PC-3 (cell line): ENCODE results near the gene KCNB1. TPM values are rescaled to one million over a fixed set of nuclear protein-coding genes. Genes with fewer than 3 reads are reported as not detected.

Source experiments
- ATAC-seq: fragments of 200-7000 bp; cut with Tn5 transposase; 2 replicates; pipeline ENCODE4 v1.9.1; 2020; ENCODE audit warnings: mild to moderate bottlenecking, moderate library complexity
- BruUV-seq: library from RNA; stranded (reverse); fragments of 400-500 nt; replicated peaks from 2 replicates; lab custom pipeline; 2021; lab: Mats Ljungman, UMichigan
- CTCF ChIA-PET: fragments of 300-600 bp; sonication (Branson Sonifier 250); formaldehyde crosslinking; loops from one replicate; lab custom pipeline; 2022; ENCODE audit warnings: antibody characterized with exemption; lab: Charles Lee
- POLR2A ChIA-PET: fragments of 300-600 bp; sonication (Branson Sonifier 250); formaldehyde crosslinking; loops from one replicate; lab custom pipeline; 2022; ENCODE audit warnings: antibody characterized with exemption; ENCODE audit not compliant: unreplicated experiment; lab: Charles Lee
- DNase-seq: peaks from one replicate; pipeline ENCODE4 v3.0.0-alpha.2; 2015
- H2AFZ ChIP-seq: fragments of 300-600 bp; sonication (generic); 2 replicates; pipeline ENCODE4 v1.6.0; 2016; ENCODE audit warnings: antibody characterized with exemption, low read length
- H3F3A ChIP-seq: fragments of 300-600 bp; sonication (generic); one replicate; pipeline ENCODE4 v1.6.0; 2017; ENCODE audit warnings: antibody characterized with exemption, low read length, control low read depth, mild to moderate bottlenecking; ENCODE audit not compliant: unreplicated experiment
- H3K27ac ChIP-seq: fragments of 300-600 bp; sonication (generic); 2 replicates; pipeline ENCODE4 v1.5.1; 2016; ENCODE audit warnings: mild to moderate bottlenecking, low read length
- H3K27me3 ChIP-seq: fragments of 300-600 bp; sonication (generic); 2 replicates; pipeline ENCODE4 v1.6.1; 2016; ENCODE audit warnings: low read length, mixed read lengths
- H3K36me3 ChIP-seq: fragments of 300-600 bp; sonication (generic); 2 replicates; pipeline ENCODE4 v1.6.1; 2016; ENCODE audit warnings: low read depth, mixed run types, low read length, mixed read lengths
- H3K4me1 ChIP-seq: fragments of 300-600 bp; sonication (generic); 2 replicates; pipeline ENCODE4 v1.5.1; 2016; ENCODE audit warnings: low read length; ENCODE audit not compliant: insufficient read depth
- H3K4me2 ChIP-seq: fragments of 300-600 bp; sonication (generic); 2 replicates; pipeline ENCODE4 v1.6.0; 2016; ENCODE audit warnings: low read length
- H3K4me3 ChIP-seq: fragments of 300-600 bp; sonication (generic); 2 replicates; pipeline ENCODE4 v1.5.1; 2016; ENCODE audit warnings: mild to moderate bottlenecking, low read length, mixed read lengths
- H3K79me2 ChIP-seq: fragments of 300-600 bp; sonication (generic); 2 replicates; pipeline ENCODE4 v1.6.1; 2017; ENCODE audit warnings: low read length, mixed read lengths
- H3K9ac ChIP-seq: fragments of 300-600 bp; sonication (generic); 2 replicates; pipeline ENCODE4 v1.6.0; 2016; ENCODE audit warnings: mild to moderate bottlenecking, low read length
- H3K9me2 ChIP-seq: fragments of 300-600 bp; sonication (generic); replicated peaks from 2 replicates; pipeline ENCODE4 v1.6.1; 2016; ENCODE audit warnings: mixed run types, low read length, mixed read lengths
- H3K9me3 ChIP-seq: fragments of 300-600 bp; sonication (generic); 2 replicates; pipeline ENCODE4 v1.6.1; 2016; ENCODE audit warnings: low read length, mixed read lengths
- H4K20me1 ChIP-seq: fragments of 300-600 bp; sonication (generic); 2 replicates; pipeline ENCODE4 v1.6.1; 2016; ENCODE audit warnings: low read length, mixed read lengths
- CTCF ChIP-seq: fragments of 300-600 bp; sonication (generic); conservative IDR thresholded peaks from 2 replicates; pipeline ENCODE4 v1.5.1; 2017; ENCODE audit warnings: antibody characterized with exemption, low read depth, mild to moderate bottlenecking, low read length
- EZH2 ChIP-seq: fragments of 300-600 bp; sonication (generic); IDR thresholded peaks from one replicate; pipeline ENCODE4 v1.6.1; 2017; ENCODE audit warnings: antibody characterized with exemption, mild to moderate bottlenecking, low read length; ENCODE audit not compliant: unreplicated experiment
- EZH2phosphoT487 ChIP-seq: fragments of 300-600 bp; sonication (generic); IDR thresholded peaks from 2 replicates; pipeline ENCODE4 v1.6.1; 2018; ENCODE audit warnings: mild to moderate bottlenecking, antibody characterized with exemption, low read length, borderline replicate concordance
- intact Hi-C: fragments of 100-400 bp; cut with micrococcal nuclease; formaldehyde crosslinking; loops from 2 replicates; pipeline ENCODE4 v1.9.0; 2023
- total RNA-seq: library from RNA; depleted of rRNA; stranded (reverse); fragments of >200 nt; gene quantifications from 2 replicates; pipeline ENCODE4 v1.2.3, GENCODE V29; 2014

KCNB1 gene
- total RNA-seq, 1 experiment from 2014 or later: 0.04 TPM

DNA sequence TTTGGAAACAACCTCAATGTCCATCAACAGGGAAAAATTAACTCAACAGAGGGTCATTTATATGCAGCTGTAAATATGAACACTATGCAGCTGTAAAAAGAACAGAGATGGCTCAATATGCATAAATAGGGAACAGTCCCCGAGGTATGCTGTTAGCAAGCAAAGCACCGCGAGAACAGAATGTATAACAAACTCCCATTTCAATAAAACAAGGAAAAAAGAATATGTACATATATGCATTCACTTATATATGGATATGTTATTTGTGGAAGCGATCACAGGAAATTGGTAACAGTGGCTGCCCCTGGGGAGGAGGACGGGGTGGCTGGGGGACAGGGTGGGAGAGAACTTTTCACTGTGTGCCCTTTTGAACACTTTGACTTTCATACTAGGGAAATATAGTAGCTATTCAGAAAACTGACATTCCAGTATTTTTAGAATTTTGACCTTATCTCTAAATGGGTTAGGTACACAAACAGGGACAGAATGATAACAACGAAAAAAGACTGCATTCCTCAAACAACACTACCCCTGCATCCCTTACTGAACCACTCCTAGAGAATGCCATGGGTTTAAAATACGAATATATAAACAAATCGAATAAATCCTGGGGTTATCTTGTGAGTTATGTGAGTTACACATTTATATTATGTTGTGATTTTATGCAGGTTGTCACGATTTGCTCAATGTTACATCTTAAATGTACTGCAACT, 64.5 kb downstream of the KCNB1 start:
- no peak overlapping the region for H3K4me3 ChIP-seq
- CTCF ChIA-PET: interaction anchor here (0.6 kb wide), 1 partner anchor 17 kb away, joined by 3 read pairs; no protein-coding TSS in a partner anchor
- peaks cover 30% of the 10 kb centered on the region for H3K27me3 ChIP-seq
- TF ChIP-seq EZH2: no peak
- TF ChIP-seq EZH2phosphoT487: no peak
- no peak for TF ChIP-seq CTCF
- no peak overlapping the region for H3K9ac ChIP-seq
- DNase-seq: no peak
- H3K9me3 ChIP-seq: no peaks in the 10 kb centered on the region
- no peaks in the 10 kb centered on the region for H3K79me2 ChIP-seq
- H3F3A ChIP-seq: no peaks in the 10 kb centered on the region
- BruUV-seq: no TSS peak
- no peak overlapping the region for H2AFZ ChIP-seq
- POLR2A ChIA-PET: no interaction called here
- intact Hi-C loops: no loop called here
- no peaks in the 10 kb centered on the region for H3K9me2 ChIP-seq
- no peak for ATAC-seq
- no peaks in the 10 kb centered on the region for H3K36me3 ChIP-seq
- H3K27ac ChIP-seq: no peak overlapping the region
- H3K4me2 ChIP-seq: no peak overlapping the region
- H3K4me1 ChIP-seq: 0 out of 2 replicates have a peak, but pooled peaks cover 3% of the 10 kb centered on the region
- H4K20me1 ChIP-seq: no peaks in the 10 kb centered on the region

GRCh38 chr20:49415668-49416044, 66.8 kb downstream of the KCNB1 start:
- no peaks in the 10 kb centered on the region for H3F3A ChIP-seq
- 0 out of 2 replicates have a peak, but pooled peaks cover 2% of the 10 kb centered on the region for H3K4me1 ChIP-seq
- ChIA-PET CTCF (no interaction called here), POLR2A (interaction anchor here (0.9 kb wide), 1 partner anchor 75 kb away, joined by 4 read pairs; no protein-coding TSS in a partner anchor)
- H2AFZ ChIP-seq: no peak overlapping the region
- H3K9ac ChIP-seq: no peak overlapping the region
- no peak overlapping the region for H3K4me3 ChIP-seq
- no peaks in the 10 kb centered on the region for H3K9me2 ChIP-seq
- H3K36me3 ChIP-seq: no peaks in the 10 kb centered on the region
- TF ChIP-seq CTCF: no peak
- TF ChIP-seq EZH2phosphoT487: no peak
- TF ChIP-seq EZH2: no peak
- BruUV-seq: no TSS peak
- peaks cover 50% of the 10 kb centered on the region for H3K27me3 ChIP-seq
- intact Hi-C loops: no loop called here
- H3K9me3 ChIP-seq: no peaks in the 10 kb centered on the region
- no peak overlapping the region for H3K27ac ChIP-seq
- no peaks in the 10 kb centered on the region for H3K79me2 ChIP-seq
- H3K4me2 ChIP-seq: no peak overlapping the region
- no peak for ATAC-seq
- H4K20me1 ChIP-seq: no peaks in the 10 kb centered on the region
- DNase-seq: no peak

- BruUV-seq: no TSS peak
- H3K9ac ChIP-seq: no peak overlapping the region
- H3K9me2 ChIP-seq: no peaks in the 10 kb centered on the region
- no peaks in the 10 kb centered on the region for H3F3A ChIP-seq
- no peaks in the 10 kb centered on the region for H3K36me3 ChIP-seq
- CTCF ChIA-PET: no interaction called here
- DNase-seq (no peak), ATAC-seq (no peak)
- H4K20me1 ChIP-seq: no peaks in the 10 kb centered on the region
- H3K4me2 ChIP-seq: no peak overlapping the region
- peaks cover 51% of the 10 kb centered on the region for H3K27me3 ChIP-seq
- H3K79me2 ChIP-seq: no peaks in the 10 kb centered on the region
- no peak overlapping the region for H3K27ac ChIP-seq
- no peak overlapping the region for H2AFZ ChIP-seq
- POLR2A ChIA-PET: no interaction called here
- H3K9me3 ChIP-seq: no peaks in the 10 kb centered on the region
- TF ChIP-seq EZH2phosphoT487: no peak
- TF ChIP-seq EZH2: no peak
- no peak for TF ChIP-seq CTCF
- no peak overlapping the region for H3K4me3 ChIP-seq
- intact Hi-C loops: no loop called here
- H3K4me1 ChIP-seq: no peaks in the 10 kb centered on the region
Measured at GRCh38 chr20:49415005-49415667, 67.3 kb downstream of the KCNB1 start.
